GM18951 (cell line): ENCODE results near the gene LRP1B.
"Not testable (repeated sequence)": the region's sequence is repeated elsewhere in the genome, so short reads cannot be mapped to it uniquely, and the experiment has no call there.

Experiments
- POLR2A ChIP-seq: IDR thresholded peaks from 4 replicates; pipeline ENCODE4 v1.6.1; 2011; ENCODE audit warnings: mild to moderate bottlenecking; ENCODE audit not compliant: insufficient read length, insufficient read depth; ENCODE audit errors: extremely low read depth
- in situ Hi-C: fragments of 300-500 bp; cut with MboI; formaldehyde crosslinking; loops from one replicate; pipeline ENCODE4 v1.12.0; 2022; ENCODE audit warnings: low sequenced_read_pairs, mixed read lengths, inconsistent platforms; ENCODE audit not compliant: unreplicated experiment

LRP1B gene

GRCh38 chr2:140650825-140651224 lies 1480.0 kb downstream of the LRP1B start:
- in situ Hi-C loops, result no loop called here
- no peak for TF ChIP-seq POLR2A

GRCh38 chr2:140650134-140650533 lies 1480.7 kb downstream of the LRP1B start:
- in situ Hi-C loops, result not testable (repeated sequence)

- no peak for TF ChIP-seq POLR2A
- in situ Hi-C loops, result no loop called here
Measured at GRCh38 chr2:140648393-140648792, 1482.4 kb downstream of the LRP1B start.

GRCh38 chr2:140643761-140644187 lies 1487.0 kb downstream of the LRP1B start:
- in situ Hi-C loops, result no loop called here
- TF ChIP-seq POLR2A, result no peak

- in situ Hi-C loops, result no loop called here
- no peak for TF ChIP-seq POLR2A
Measured at GRCh38 chr2:140641163-140641562, 1489.7 kb downstream of the LRP1B start.

GRCh38 chr2:140639628-140640027 lies 1491.2 kb downstream of the LRP1B start:
- TF ChIP-seq POLR2A, result no peak
- in situ Hi-C loops, result no loop called here

- TF ChIP-seq POLR2A, result no peak
- in situ Hi-C loops, result no loop called here
Measured at GRCh38 chr2:140630557-140630956, 1500.3 kb downstream of the LRP1B start.

- in situ Hi-C loops, result no loop called here
Measured at GRCh38 chr2:140627885-140628284, 1502.9 kb downstream of the LRP1B start.

GRCh38 chr2:140627136-140627535 lies 1503.7 kb downstream of the LRP1B start:
- TF ChIP-seq POLR2A, result no peak
- in situ Hi-C loops, result no loop called here

More at GRCh38 chr2:140627885-140628284, 1502.9 kb downstream of the LRP1B start:
- no peak for TF ChIP-seq POLR2A

- in situ Hi-C loops, result no loop called here
- TF ChIP-seq POLR2A, result no peak
Measured at GRCh38 chr2:140624200-140624599, 1506.6 kb downstream of the LRP1B start.

GRCh38 chr2:140621583-140622362 lies 1509.0 kb downstream of the LRP1B start:
- in situ Hi-C loops, result no loop called here
- TF ChIP-seq POLR2A, result no peak

GRCh38 chr2:140604788-140605187 lies 1526.0 kb downstream of the LRP1B start:
- in situ Hi-C loops, result no loop called here
- TF ChIP-seq POLR2A, result no peak

- no peak for TF ChIP-seq POLR2A
- in situ Hi-C loops, result no loop called here
Measured at GRCh38 chr2:140604096-140604495, 1526.7 kb downstream of the LRP1B start.

- no peak for TF ChIP-seq POLR2A
- in situ Hi-C loops, result no loop called here
Measured at GRCh38 chr2:140603416-140603815, 1527.4 kb downstream of the LRP1B start.

- in situ Hi-C loops, result no loop called here
- TF ChIP-seq POLR2A, result no peak
Measured at GRCh38 chr2:140601801-140602200, 1529.0 kb downstream of the LRP1B start.

GRCh38 chr2:140601342-140601741 lies 1529.5 kb downstream of the LRP1B start:
- no peak for TF ChIP-seq POLR2A
- in situ Hi-C loops, result no loop called here
